Measurements from ENCODE around the gene UGDH. TPM values are rescaled to one million over a fixed set of nuclear protein-coding genes. Genes with fewer than 3 reads are reported as not detected.
"Not testable (repeated sequence)": the region's sequence is repeated elsewhere in the genome, so short reads cannot be mapped to it uniquely, and the experiment has no call there.

Gene UGDH
- total RNA-seq, 1 experiment from 2014 or later, result 52.5 TPM

- H3K36me3 ChIP-seq (ENCODE audit: insufficient read depth, low read length, poor library complexity, severe bottlenecking), result peaks cover 8% of the 10 kb centered on the region
- DNase-seq (ENCODE audit: low spot score), result no peak
- intact Hi-C loops (cut with micrococcal nuclease; ENCODE audit: unreplicated experiment), result no loop called here
- H3K27me3 ChIP-seq (replicated peaks; ENCODE audit: insufficient read depth, low read depth, low read length, poor library complexity), result no peaks in the 10 kb centered on the region
- BruUV-seq (replicated peaks), result no TSS peak
- no peak overlapping the region for H3K27ac ChIP-seq (ENCODE audit: low read depth, low read length, poor library complexity, severe bottlenecking)
- no peaks in the 10 kb centered on the region for H3K9me3 ChIP-seq (ENCODE audit: low read depth, low read length, poor library complexity, severe bottlenecking)
- TF ChIP-seq EZH2 (IDR thresholded peaks at IDR 0.05; ENCODE audit: borderline replicate concordance, low read depth, low read length, poor library complexity, severe bottlenecking), result no peak
- TF ChIP-seq, protein P1, sequence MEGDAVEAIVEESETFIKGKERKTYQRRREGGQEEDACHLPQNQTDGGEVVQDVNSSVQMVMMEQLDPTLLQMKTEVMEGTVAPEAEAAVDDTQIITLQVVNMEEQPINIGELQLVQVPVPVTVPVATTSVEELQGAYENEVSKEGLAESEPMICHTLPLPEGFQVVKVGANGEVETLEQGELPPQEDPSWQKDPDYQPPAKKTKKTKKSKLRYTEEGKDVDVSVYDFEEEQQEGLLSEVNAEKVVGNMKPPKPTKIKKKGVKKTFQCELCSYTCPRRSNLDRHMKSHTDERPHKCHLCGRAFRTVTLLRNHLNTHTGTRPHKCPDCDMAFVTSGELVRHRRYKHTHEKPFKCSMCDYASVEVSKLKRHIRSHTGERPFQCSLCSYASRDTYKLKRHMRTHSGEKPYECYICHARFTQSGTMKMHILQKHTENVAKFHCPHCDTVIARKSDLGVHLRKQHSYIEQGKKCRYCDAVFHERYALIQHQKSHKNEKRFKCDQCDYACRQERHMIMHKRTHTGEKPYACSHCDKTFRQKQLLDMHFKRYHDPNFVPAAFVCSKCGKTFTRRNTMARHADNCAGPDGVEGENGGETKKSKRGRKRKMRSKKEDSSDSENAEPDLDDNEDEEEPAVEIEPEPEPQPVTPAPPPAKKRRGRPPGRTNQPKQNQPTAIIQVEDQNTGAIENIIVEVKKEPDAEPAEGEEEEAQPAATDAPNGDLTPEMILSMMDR (conservative IDR thresholded peaks at IDR 0.05; ENCODE audit: low read depth, low read length), result no peak
- peaks cover 15% of the 10 kb centered on the region for H3K4me1 ChIP-seq (ENCODE audit: insufficient read depth, low read length, poor library complexity, severe bottlenecking)
- ChIA-PET CTCF (no interaction called here), POLR2A (ENCODE audit: low non-redundant PET) (no interaction called here)
- no peak overlapping the region for H3K4me3 ChIP-seq (ENCODE audit: low read depth, low read length, poor library complexity, severe bottlenecking)
Observed at GRCh38 chr4:39518484-39518883, 8.8 kb downstream of the UGDH start.

GRCh38 chr4:39516407-39516966 lies 10.8 kb downstream of the UGDH start:
- no TSS peak for BruUV-seq (replicated peaks)
- no peaks in the 10 kb centered on the region for H3K9me3 ChIP-seq (ENCODE audit: low read depth, low read length, poor library complexity, severe bottlenecking)
- TF ChIP-seq EZH2 (IDR thresholded peaks at IDR 0.05; ENCODE audit: borderline replicate concordance, low read depth, low read length, poor library complexity, severe bottlenecking), result no peak
- TF ChIP-seq, protein P1 (conservative IDR thresholded peaks at IDR 0.05; ENCODE audit: low read depth, low read length), result no peak
- intact Hi-C loops (cut with micrococcal nuclease; ENCODE audit: unreplicated experiment), result no loop called here
- H3K27ac ChIP-seq (ENCODE audit: low read depth, low read length, poor library complexity, severe bottlenecking), result no peak overlapping the region
- no peak overlapping the region for H3K4me3 ChIP-seq (ENCODE audit: low read depth, low read length, poor library complexity, severe bottlenecking)
- H3K36me3 ChIP-seq (ENCODE audit: insufficient read depth, low read length, poor library complexity, severe bottlenecking), result peaks cover 11% of the 10 kb centered on the region
- ChIA-PET POLR2A (ENCODE audit: low non-redundant PET) (no interaction called here), CTCF (no interaction called here)
- no peaks in the 10 kb centered on the region for H3K27me3 ChIP-seq (replicated peaks; ENCODE audit: insufficient read depth, low read depth, low read length, poor library complexity)
- peaks cover 6% of the 10 kb centered on the region for H3K4me1 ChIP-seq (ENCODE audit: insufficient read depth, low read length, poor library complexity, severe bottlenecking)
- no peak for DNase-seq (ENCODE audit: low spot score)

- POLR2A ChIA-PET (ENCODE audit: low non-redundant PET); intact Hi-C loops (cut with micrococcal nuclease; ENCODE audit: unreplicated experiment); H3K9me3 ChIP-seq (ENCODE audit: low read depth, low read length, poor library complexity, severe bottlenecking); DNase-seq (ENCODE audit: low spot score); H3K36me3 ChIP-seq (ENCODE audit: insufficient read depth, low read length, poor library complexity, severe bottlenecking); H3K27ac ChIP-seq (ENCODE audit: low read depth, low read length, poor library complexity, severe bottlenecking); BruUV-seq (replicated peaks); H3K4me3 ChIP-seq (ENCODE audit: low read depth, low read length, poor library complexity, severe bottlenecking); H3K4me1 ChIP-seq (ENCODE audit: insufficient read depth, low read length, poor library complexity, severe bottlenecking); CTCF ChIA-PET; H3K27me3 ChIP-seq (replicated peaks; ENCODE audit: insufficient read depth, low read depth, low read length, poor library complexity): not testable (repeated sequence)
Observed at GRCh38 chr4:39515669-39516401, 11.4 kb downstream of the UGDH start.

Data from A673 (cell line).